Esophagus muscularis mucosa (tissue), 3 donors: ENCODE results near the gene DCST2.
"Not testable (repeated sequence)": the region's sequence is repeated elsewhere in the genome, so short reads cannot be mapped to it uniquely, and the experiment has no call there.

Experiments
- CTCF ChIP-seq, 3 experiments: fragments of 200-600 bp in 2 of 3; fragments of 450-650 bp in 1 of 3; sonication (generic) in 2 of 3; IDR thresholded peaks; one replicate each; pipeline ENCODE4 v1.5.1; 2017 to 2019; ENCODE audit warnings: antibody characterized with exemption in 3 of 3, mild to moderate bottlenecking in 2 of 3, moderate library complexity in 1 of 3
- POLR2A ChIP-seq: fragments of 450-650 bp; IDR thresholded peaks from one replicate; pipeline ENCODE4 v1.6.1; 2017; ENCODE audit warnings: antibody characterized with exemption, moderate library complexity, mild to moderate bottlenecking, low read depth

- not testable (repeated sequence) for TF ChIP-seq CTCF (IDR thresholded peaks at IDR 0.05); POLR2A
These were observed 46.8 kb downstream of the DCST2 start for GRCh38 chr1:154986736-154987135.
